Right ventricle myocardium inferior (tissue), 1 donor: ENCODE data around the gene ZNF311. TPM values are rescaled to one million over a fixed set of nuclear protein-coding genes. Genes with fewer than 3 reads are reported as not detected.
"Not testable (repeated sequence)": the region's sequence is repeated elsewhere in the genome, so short reads cannot be mapped to it uniquely, and the experiment has no call there.

Source experiments
- ATAC-seq: fragments of 200-7000 bp; cut with Tn5 transposase; one replicate; pipeline ENCODE4 v1.9.1; 2020; ENCODE audit warnings: mild to moderate bottlenecking, moderate library complexity
- DNase-seq: peaks from one replicate; pipeline ENCODE4 v3.0.0; 2021; ENCODE audit errors: missing footprints
- intact Hi-C: fragments of 100-400 bp; cut with DNase I; formaldehyde crosslinking; loops from one replicate; pipeline ENCODE4 v1.11.0; 2022
- total RNA-seq: library from RNA; stranded (reverse); fragmentation: NEBNext Ultra II Directional; extraction: Animal tissue kit (Norgen Biotek cat#: 25700); gene quantifications from one replicate; pipeline ENCODE4 v1.2.1, GENCODE V29; 2021
- donor health status: DM: no; HTN: yes; CAD: no; lungs with severe emphysema.

Gene ZNF311
- total RNA-seq, 1 donor from 2014 or later: 0.35 TPM

GRCh38 chr6:28988536-28989311 lies 16.4 kb downstream of the ZNF311 start:
- DNase-seq (peak; percentile 76), ATAC-seq (no peak)
- intact Hi-C loops: loop anchor here (10.0 kb wide), 1 partner anchor 124 kb away; no protein-coding TSS in a partner anchor

- DNase-seq (peak; percentile 86), ATAC-seq (peak; percentile 90)
- intact Hi-C loops: loop anchor here (1.0 to 10.0 kb wide), 2 partner anchors 121 to 147 kb away; no protein-coding TSS in a partner anchor
Measured at GRCh38 chr6:28985462-28986164, 19.5 kb downstream of the ZNF311 start.

- intact Hi-C loops: loop anchor here (10.0 kb wide), 1 partner anchor 119 kb away; no protein-coding TSS in a partner anchor
Measured at GRCh38 chr6:28983838-28984237, 21.3 kb downstream of the ZNF311 start.

GRCh38 chr6:28982476-28983266 lies 22.4 kb downstream of the ZNF311 start:
- peak; percentile 50 for ATAC-seq
- intact Hi-C loops: loop anchor here (1.0 to 10.0 kb wide), 3 partner anchors 38 to 118 kb away; no protein-coding TSS in a partner anchor
- DNase-seq: no peak

More at GRCh38 chr6:28983838-28984237, 21.3 kb downstream of the ZNF311 start:
- ATAC-seq (no peak), DNase-seq (no peak)

- peak; percentile 86 for ATAC-seq
- intact Hi-C loops: loop anchor here (1.0 to 10.0 kb wide), 3 partner anchors 38 to 117 kb away; no protein-coding TSS in a partner anchor
- peak; percentile 85 for DNase-seq
Measured at GRCh38 chr6:28981833-28982475, 23.2 kb downstream of the ZNF311 start.

GRCh38 chr6:28981431-28981832 lies 23.7 kb downstream of the ZNF311 start:
- DNase-seq (no peak), ATAC-seq (peak; percentile 50)
- intact Hi-C loops: loop anchor here (10.0 kb wide), 1 partner anchor 117 kb away; no protein-coding TSS in a partner anchor

- ATAC-seq (peak; percentile 44), DNase-seq (no peak)
- intact Hi-C loops: loop anchor here (10.0 kb wide), 1 partner anchor 116 kb away; no protein-coding TSS in a partner anchor
Measured at GRCh38 chr6:28980852-28981430, 24.2 kb downstream of the ZNF311 start.

GRCh38 chr6:28980137-28980851 lies 24.8 kb downstream of the ZNF311 start:
- ATAC-seq: no peak
- intact Hi-C loops: loop anchor here (10.0 kb wide), 1 partner anchor 115 kb away; no protein-coding TSS in a partner anchor
- DNase-seq: no peak

- intact Hi-C loops: loop anchor here (10.0 kb wide), 1 partner anchor 115 kb away; no protein-coding TSS in a partner anchor
- ATAC-seq (no peak), DNase-seq (no peak)
Measured at GRCh38 chr6:28979679-28980078, 25.4 kb downstream of the ZNF311 start.

- DNase-seq (no peak), ATAC-seq (no peak)
- intact Hi-C loops: no loop called here
Measured at GRCh38 chr6:28978959-28979561, 26.1 kb downstream of the ZNF311 start.

- intact Hi-C loops: no loop called here
- ATAC-seq (no peak), DNase-seq (no peak)
Measured at GRCh38 chr6:28978133-28978491, 27.0 kb downstream of the ZNF311 start.

GRCh38 chr6:28977341-28978132 lies 27.6 kb downstream of the ZNF311 start:
- ATAC-seq: no peak
- intact Hi-C loops: no loop called here

GRCh38 chr6:28976677-28977076 lies 28.4 kb downstream of the ZNF311 start:
- DNase-seq (no peak), ATAC-seq (no peak)
- intact Hi-C loops: no loop called here

More at GRCh38 chr6:28977341-28978132, 27.6 kb downstream of the ZNF311 start:
- DNase-seq: peak; percentile 75

GRCh38 chr6:28974505-28974904 lies 30.6 kb downstream of the ZNF311 start:
- ATAC-seq: no peak
- intact Hi-C loops: no loop called here
- DNase-seq: no peak

- intact Hi-C loops, DNase-seq: not testable (repeated sequence)
Measured at GRCh38 chr6:28970056-28970455, 35.1 kb downstream of the ZNF311 start.

GRCh38 chr6:28969129-28969528 lies 36.0 kb downstream of the ZNF311 start:
- intact Hi-C loops: no loop called here
- no peak for DNase-seq
- no peak for ATAC-seq

More at GRCh38 chr6:28970056-28970455, 35.1 kb downstream of the ZNF311 start:
- not testable (repeated sequence) for ATAC-seq
